Neural progenitor cell (in vitro differentiated cells): ENCODE results near the gene CHTF18. TPM values are rescaled to one million over a fixed set of nuclear protein-coding genes. Genes with fewer than 3 reads are reported as not detected.

Source experiments
- DNase-seq: peaks from one replicate; pipeline ENCODE4 v3.0.0-alpha.2; 2016; ENCODE audit warnings: low spot score
- H2AFZ ChIP-seq: fragments of 200-600 bp; sonication (generic); replicated peaks from 2 replicates; pipeline ENCODE4 v1.6.1; 2016; ENCODE audit warnings: antibody characterized with exemption
- H3F3A ChIP-seq: fragments of 200-600 bp; sonication (generic); 2 replicates; pipeline ENCODE4 v1.6.1; 2016; ENCODE audit warnings: antibody characterized with exemption, low read depth
- H3K27ac ChIP-seq: fragments of 200-600 bp; sonication (generic); 2 replicates; pipeline ENCODE4 v1.5.1; 2016; ENCODE audit warnings: mild to moderate bottlenecking
- H3K27me3 ChIP-seq: fragments of 200-600 bp; sonication (generic); 2 replicates; pipeline ENCODE4 v1.6.1; 2016; ENCODE audit warnings: mild to moderate bottlenecking, moderate library complexity
- H3K36me3 ChIP-seq: fragments of 200-600 bp; sonication (generic); 2 replicates; pipeline ENCODE4 v1.5.1; 2016
- H3K4me1 ChIP-seq: fragments of 200-600 bp; sonication (generic); 2 replicates; pipeline ENCODE4 v1.6.1; 2016; ENCODE audit warnings: mixed run types
- H3K4me2 ChIP-seq: fragments of 200-600 bp; sonication (generic); 2 replicates; pipeline ENCODE4 v1.6.1; 2016
- H3K4me3 ChIP-seq: fragments of 200-600 bp; sonication (generic); 2 replicates; pipeline ENCODE4 v1.5.1; 2016
- H3K79me2 ChIP-seq: fragments of 200-600 bp; sonication (generic); 2 replicates; pipeline ENCODE4 v1.6.1; 2016; ENCODE audit warnings: low read depth
- H3K9ac ChIP-seq: fragments of 200-600 bp; sonication (generic); 2 replicates; pipeline ENCODE4 v1.6.1; 2016
- H3K9me3 ChIP-seq: fragments of 200-600 bp; sonication (generic); 2 replicates; pipeline ENCODE4 v1.5.1; 2016; ENCODE audit warnings: low read depth
- H4K20me1 ChIP-seq: fragments of 200-600 bp; sonication (generic); 2 replicates; pipeline ENCODE4 v1.6.1; 2016; ENCODE audit warnings: low read depth
- H3K27ac Mint-ChIP-seq: 3 replicates; pipeline ENCODE4 v1.8.0; 2021; ENCODE audit warnings: mixed read lengths
- H3K27me3 Mint-ChIP-seq: 2 replicates; pipeline ENCODE4 v1.8.0; 2022; ENCODE audit warnings: low read depth, mild to moderate bottlenecking, inconsistent platforms, moderate library complexity, mixed read lengths; ENCODE audit not compliant: insufficient read depth
- H3K36me3 Mint-ChIP-seq: 3 replicates; pipeline ENCODE4 v1.8.0; 2021; ENCODE audit warnings: mixed read lengths
- H3K4me1 Mint-ChIP-seq: 3 replicates; pipeline ENCODE4 v1.8.0; 2021; ENCODE audit warnings: mixed read lengths
- H3K4me3 Mint-ChIP-seq: 3 replicates; pipeline ENCODE4 v1.8.0; 2021; ENCODE audit warnings: mild to moderate bottlenecking, moderate library complexity, mixed read lengths
- H3K9me3 Mint-ChIP-seq: 3 replicates; pipeline ENCODE4 v1.8.0; 2020; ENCODE audit warnings: mixed read lengths
- CTCF ChIP-seq: fragments of 200-600 bp; sonication (generic); IDR thresholded peaks from 2 replicates; pipeline ENCODE4 v1.5.1; 2017; ENCODE audit warnings: antibody characterized with exemption, mild to moderate bottlenecking
- EZH2 ChIP-seq: fragments of 200-600 bp; sonication (generic); IDR thresholded peaks from 2 replicates; pipeline ENCODE4 v1.6.1; 2017; ENCODE audit warnings: antibody characterized with exemption, mild to moderate bottlenecking, moderate library complexity
- EZH2phosphoT487 ChIP-seq: fragments of 200-600 bp; sonication (generic); IDR thresholded peaks from 2 replicates; pipeline ENCODE4 v1.6.1; 2017; ENCODE audit warnings: antibody characterized with exemption
- total RNA-seq: library from RNA; depleted of rRNA; stranded (reverse); fragments of >200 nt; gene quantifications from 2 replicates; pipeline ENCODE4 v1.2.3, GENCODE V29; 2015; ENCODE audit warnings: low replicate concordance

The CHTF18 gene
- total RNA-seq, 1 donor from 2014 or later = 35.6 TPM

DNA sequence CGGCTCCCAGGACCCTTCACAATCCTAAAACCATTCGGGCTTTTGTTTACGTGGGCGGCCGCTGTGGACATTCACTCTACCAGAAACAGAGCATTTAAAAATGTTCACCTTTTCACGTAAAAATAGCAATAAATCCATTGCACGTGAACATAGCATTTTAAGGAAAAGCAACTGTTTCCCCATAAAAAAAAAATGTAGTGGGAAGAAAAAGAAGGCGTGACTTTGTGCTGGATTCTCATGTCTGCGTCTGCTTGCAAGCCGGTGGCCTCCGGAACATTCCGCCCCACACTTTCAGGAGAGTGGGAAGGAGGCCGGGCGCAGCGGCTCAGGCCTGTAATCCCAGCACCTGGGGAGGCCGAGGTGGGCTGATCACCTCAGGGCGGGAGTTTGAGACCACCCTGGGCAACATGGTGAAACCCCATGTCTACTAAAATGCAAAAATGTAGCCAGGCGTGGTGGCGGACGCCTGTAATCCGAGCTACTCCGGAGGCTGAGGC lies 25.5 kb downstream of the CHTF18 start:
- no peak overlapping the region for H3K27ac ChIP-seq
- no peak overlapping the region for H2AFZ ChIP-seq
- peak overlapping the region; percentile 44 for H3K4me3 ChIP-seq
- H3K9me3 Mint-ChIP-seq = peaks cover 5% of the 10 kb centered on the region
- H3K4me3 Mint-ChIP-seq = no peak overlapping the region
- H3K4me1 Mint-ChIP-seq = peaks cover 6% of the 10 kb centered on the region
- DNase-seq = no peak
- H3K4me1 ChIP-seq = peaks cover 6% of the 10 kb centered on the region
- H3K36me3 Mint-ChIP-seq = peaks cover 4% of the 10 kb centered on the region
- TF ChIP-seq CTCF (no peak), EZH2 (no peak), EZH2phosphoT487 (no peak)
- H3K27ac Mint-ChIP-seq = no peak overlapping the region
- no peaks in the 10 kb centered on the region for H3K36me3 ChIP-seq
- peaks cover 21% of the 10 kb centered on the region for H3K27me3 Mint-ChIP-seq
- H3K9me3 ChIP-seq = no peaks in the 10 kb centered on the region
- peak overlapping the region; percentile 80 for H3K4me2 ChIP-seq
- no peaks in the 10 kb centered on the region for H4K20me1 ChIP-seq
- H3K27me3 ChIP-seq = peaks cover 32% of the 10 kb centered on the region
- no peak overlapping the region for H3K9ac ChIP-seq
- H3K79me2 ChIP-seq = peaks cover under 1% of the 10 kb centered on the region
- H3F3A ChIP-seq = peaks cover 11% of the 10 kb centered on the region

DNA sequence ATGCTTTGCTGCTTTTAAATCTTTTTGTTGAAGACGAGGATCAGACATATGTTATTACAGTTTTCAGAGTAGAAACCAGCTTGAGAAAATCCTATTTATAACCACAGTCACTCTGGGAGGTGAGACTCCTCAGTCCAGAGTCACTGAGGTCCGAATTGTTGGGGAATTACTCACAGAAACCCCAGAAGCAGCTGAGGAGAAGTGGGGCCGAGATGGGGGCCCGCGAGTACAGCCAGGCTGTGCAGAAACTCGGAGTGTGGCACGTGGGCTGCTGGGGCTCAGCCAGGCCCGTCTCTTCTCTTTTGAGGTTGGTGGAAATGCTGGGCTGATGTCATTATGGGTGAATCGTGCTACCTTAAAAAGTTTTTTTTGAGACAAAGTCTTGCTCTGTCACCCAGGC lies 26.6 kb downstream of the CHTF18 start:
- Mint-ChIP-seq H3K36me3 (no peaks in the 10 kb centered on the region), H3K4me1 (peaks cover 2% of the 10 kb centered on the region), H3K4me3 (no peak overlapping the region), H3K9me3 (no peaks in the 10 kb centered on the region), H3K27ac (peak overlapping the region; percentile 63), H3K27me3 (peaks cover 21% of the 10 kb centered on the region)
- Histone ChIP-seq H3K4me3 (no peak overlapping the region), H3K4me2 (no peak overlapping the region), H3K79me2 (no peaks in the 10 kb centered on the region), H3K27ac (no peak overlapping the region), H3F3A (peaks cover 11% of the 10 kb centered on the region), H2AFZ (no peak overlapping the region), H3K9me3 (no peaks in the 10 kb centered on the region), H3K36me3 (no peaks in the 10 kb centered on the region), H3K4me1 (peaks cover 6% of the 10 kb centered on the region), H3K9ac (no peak overlapping the region), H4K20me1 (no peaks in the 10 kb centered on the region), H3K27me3 (peaks cover 36% of the 10 kb centered on the region)
- no peak for DNase-seq
- TF ChIP-seq CTCF = no peak
- no peak for TF ChIP-seq EZH2

- Mint-ChIP-seq H3K27me3 (peaks cover 14% of the 10 kb centered on the region), H3K4me1 (peaks cover 6% of the 10 kb centered on the region), H3K9me3 (no peaks in the 10 kb centered on the region), H3K27ac (no peak overlapping the region), H3K4me3 (peak overlapping the region; percentile 33), H3K36me3 (no peaks in the 10 kb centered on the region)
- H3K9ac ChIP-seq = no peak overlapping the region
- TF ChIP-seq CTCF = no peak
- no peak for TF ChIP-seq EZH2
- no peak for TF ChIP-seq EZH2phosphoT487
- peaks cover 40% of the 10 kb centered on the region for H3K27me3 ChIP-seq
- no peak for DNase-seq
- H3K9me3 ChIP-seq = no peaks in the 10 kb centered on the region
- peaks cover 18% of the 10 kb centered on the region for H3F3A ChIP-seq
- H4K20me1 ChIP-seq = no peaks in the 10 kb centered on the region
- H3K79me2 ChIP-seq = no peaks in the 10 kb centered on the region
- H3K4me3 ChIP-seq = no peak overlapping the region
- H3K4me1 ChIP-seq = peaks cover 10% of the 10 kb centered on the region
- no peak overlapping the region for H3K27ac ChIP-seq
- H2AFZ ChIP-seq = no peak overlapping the region
- no peaks in the 10 kb centered on the region for H3K36me3 ChIP-seq
- no peak overlapping the region for H3K4me2 ChIP-seq
Measured at GRCh38 chr16:815861-816260, 27.4 kb downstream of the CHTF18 start.
